Neuronal stem cell (in vitro differentiated cells): ENCODE results near the gene METRN. TPM values are rescaled to one million over a fixed set of nuclear protein-coding genes. Genes with fewer than 3 reads are reported as not detected.

Experiments
- DNase-seq: peaks from one replicate; pipeline ENCODE4 v3.0.0-alpha.2; 2013; ENCODE audit warnings: low spot score
- H2AFZ ChIP-seq: one replicate; pipeline ENCODE4 v1.6.1; 2013; ENCODE audit warnings: mild to moderate bottlenecking, low read length, inconsistent platforms
- H2AK5ac ChIP-seq: 2 replicates; pipeline ENCODE4 v1.6.1; 2013; ENCODE audit warnings: low read depth, mild to moderate bottlenecking, inconsistent platforms, low read length, moderate library complexity, mixed read lengths
- H2BK120ac ChIP-seq: 2 replicates; pipeline ENCODE4 v1.6.1; 2013; ENCODE audit warnings: low read depth, mild to moderate bottlenecking, inconsistent platforms, low read length, moderate library complexity, mixed read lengths
- H2BK12ac ChIP-seq: one replicate; pipeline ENCODE4 v1.6.1; 2013; ENCODE audit warnings: low read length, inconsistent platforms
- H2BK15ac ChIP-seq: 2 replicates; pipeline ENCODE4 v1.6.1; 2013; ENCODE audit warnings: mild to moderate bottlenecking, low read length, inconsistent platforms, mixed read lengths
- H2BK5ac ChIP-seq: one replicate; pipeline ENCODE4 v1.6.1; 2013; ENCODE audit warnings: inconsistent platforms, mild to moderate bottlenecking, low read length, moderate library complexity
- H3K14ac ChIP-seq: one replicate; pipeline ENCODE4 v1.6.1; 2013; ENCODE audit warnings: low read length, inconsistent platforms
- H3K18ac ChIP-seq: 2 replicates; pipeline ENCODE4 v1.6.1; 2013; ENCODE audit warnings: low read length, inconsistent platforms
- H3K23ac ChIP-seq: 2 replicates; pipeline ENCODE4 v1.6.1; 2013; ENCODE audit warnings: low read depth, mild to moderate bottlenecking, mixed read lengths, low read length, inconsistent platforms; ENCODE audit not compliant: poor library complexity
- H3K27ac ChIP-seq: replicated peaks from 3 replicates; pipeline ENCODE4 v1.5.1; 2013; ENCODE audit warnings: low read length, inconsistent platforms
- H3K27me3 ChIP-seq, 3 experiments: 2 replicates each; pipeline ENCODE4 v1.6.1; 2013; ENCODE audit warnings: low read length in 3 of 3, mild to moderate bottlenecking in 2 of 3, inconsistent platforms in 1 of 3, low read depth in 1 of 3, mixed read lengths in 1 of 3, moderate library complexity in 1 of 3; ENCODE audit not compliant: control insufficient read depth in 3 of 3, insufficient read depth in 3 of 3
- H3K36me3 ChIP-seq, 2 donors: replicated peaks in 1 of 2; 2 replicates each; pipeline ENCODE4 v1.6.1; 2013; ENCODE audit warnings: low read length in 2 of 2; ENCODE audit not compliant: control insufficient read depth in 2 of 2, insufficient read depth in 2 of 2
- H3K4ac ChIP-seq: 2 replicates; pipeline ENCODE4 v1.6.1; 2013; ENCODE audit warnings: inconsistent platforms, mild to moderate bottlenecking, low read length, moderate library complexity
- H3K4me1 ChIP-seq, 2 donors: 1 replicate in 1 of 2; 2 replicates in 1 of 2; pipeline ENCODE4 v1.6.1; 2013; ENCODE audit warnings: low read length in 2 of 2, low read depth in 1 of 2; ENCODE audit not compliant: control insufficient read depth in 2 of 2, insufficient read depth in 1 of 2
- H3K4me2 ChIP-seq: one replicate; pipeline ENCODE4 v1.6.1; 2013; ENCODE audit warnings: mild to moderate bottlenecking, low read length, inconsistent platforms; ENCODE audit not compliant: insufficient read depth, poor library complexity, severe bottlenecking
- H3K4me3 ChIP-seq, 2 donors: 2 replicates each; pipeline ENCODE4 v1.5.1; 2013; ENCODE audit warnings: low read length in 2 of 2, mild to moderate bottlenecking in 2 of 2, inconsistent platforms in 1 of 2, moderate library complexity in 1 of 2
- H3K79me1 ChIP-seq: one replicate; pipeline ENCODE4 v1.6.1; 2013; ENCODE audit warnings: low read depth, mild to moderate bottlenecking, inconsistent platforms, low read length, moderate library complexity
- H3K9ac ChIP-seq: one replicate; pipeline ENCODE4 v1.6.1; 2013; ENCODE audit warnings: mild to moderate bottlenecking, low read depth, low read length, inconsistent platforms; ENCODE audit not compliant: poor library complexity
- H3K9me3 ChIP-seq, 2 donors: replicated peaks in 1 of 2; 2 replicates each; pipeline versions ENCODE3 to v1.6.1; 2013; ENCODE audit warnings: low read length in 2 of 2, mild to moderate bottlenecking in 2 of 2, inconsistent platforms in 1 of 2, low read depth in 1 of 2, mixed read lengths in 1 of 2, moderate library complexity in 1 of 2; ENCODE audit not compliant: control insufficient read depth in 2 of 2, insufficient read depth in 1 of 2
- H4K8ac ChIP-seq: one replicate; pipeline ENCODE4 v1.6.1; 2013; ENCODE audit warnings: low read depth, mild to moderate bottlenecking, inconsistent platforms, low read length, moderate library complexity
- H4K91ac ChIP-seq: one replicate; pipeline ENCODE4 v1.6.1; 2013; ENCODE audit warnings: low read length, low read depth, mild to moderate bottlenecking, inconsistent platforms; ENCODE audit not compliant: poor library complexity
- WGBS, 2 donors: extraction: QIAGEN DNeasy Blood & Tissue Kit; methylation state at CpG; one replicate each; pipeline ENCODE4 v1.1.7; 2013; ENCODE audit warnings: missing lambda C conversion rate in 2 of 2, mixed read lengths in 1 of 2; ENCODE audit not compliant: insufficient read length in 2 of 2, insufficient replicate concordance in 1 of 2; ENCODE audit errors: extremely low coverage in 2 of 2; 5-methylcytosine and 5-hydroxymethylcytosine counted together
- polyA plus RNA-seq, 2 experiments: library from polyadenylated mRNA; stranded (reverse); fragments of 200-250 nt; gene quantifications; one replicate each; pipeline ENCODE4 v1.2.3, GENCODE V29; 2013

Gene METRN
- 105 TPM for polyA plus RNA-seq (2013, experiment 1 of 2)
- 98.3 TPM for polyA plus RNA-seq (2013, experiment 2 of 2)

GRCh38 chr16:714558-715476, at the start of gene METRN:
METRN (plus strand) TSS chr16:715118; CDS start chr16:715290, 172 bp downstream.
- Histone ChIP-seq H4K91ac (peak within 1 kb of the TSS; percentile 85), H3K18ac (peak within 1 kb of the TSS; percentile 100), H3K4me3 (peak within 1 kb of the TSS; percentile 62 to 96), H3K14ac (peak within 1 kb of the TSS; percentile 71), H2BK12ac (peak within 1 kb of the TSS; percentile 100), H3K4ac (peak within 1 kb of the TSS; percentile 100), H2AK5ac (peak within 1 kb of the TSS; percentile 100), H3K4me1 (peaks cover 51 to 64% of the 10 kb centered on the region in 2 donors), H3K27ac (peak within 1 kb of the TSS; percentile 97), H3K4me2 (peak within 1 kb of the TSS; percentile 99), H4K8ac (peak within 1 kb of the TSS; percentile 86), H2BK5ac (peak within 1 kb of the TSS; percentile 100), H2AFZ (peak within 1 kb of the TSS; percentile 90), H3K23ac (peak within 1 kb of the TSS; percentile 89), H2BK15ac (peak within 1 kb of the TSS; percentile 99), H3K79me1 (peaks cover 32% of the 10 kb centered on the region), H3K9me3 (no peaks in the 10 kb centered on the region), H3K36me3 (peaks cover 11 to 28% of the 10 kb centered on the region in 2 donors), H3K9ac (peak within 1 kb of the TSS; percentile 98), H2BK120ac (peak within 1 kb of the TSS; percentile 100), H3K27me3 (peaks cover 0 to 7% (median 0%) of the 10 kb centered on the region in 3 experiments)
- peak; percentile 87 for DNase-seq
- no CpG with 5 or more reads among the region's 108 CpGs for WGBS, 2 donors

- WGBS, 2 donors: no CpG with 5 or more reads among the region's 13 CpGs
- H3K4me2 ChIP-seq: no peak overlapping the region
- no peak overlapping the region for H3K4me3 ChIP-seq
- no peak overlapping the region for H2AFZ ChIP-seq
- H2BK15ac ChIP-seq: peak overlapping the region; percentile 87
- peak overlapping the region; percentile 79 for H3K9ac ChIP-seq
- H3K27me3 ChIP-seq: no peaks in the 10 kb centered on the region
- H3K23ac ChIP-seq: peak overlapping the region; percentile 73
- peaks cover 2 to 6% of the 10 kb centered on the region in 2 donors for H3K4me1 ChIP-seq
- H3K36me3 ChIP-seq: peaks cover 29 to 40% of the 10 kb centered on the region in 2 donors
- peak overlapping the region; percentile 49 for H2BK12ac ChIP-seq
- peaks cover 27% of the 10 kb centered on the region for H3K79me1 ChIP-seq
- no peak overlapping the region for H3K14ac ChIP-seq
- H3K27ac ChIP-seq: no peak overlapping the region
- H2BK5ac ChIP-seq: no peak overlapping the region
- peak overlapping the region; percentile 98 for H2AK5ac ChIP-seq
- no peak overlapping the region for H3K18ac ChIP-seq
- no peaks in the 10 kb centered on the region for H3K9me3 ChIP-seq
- H4K8ac ChIP-seq: peak overlapping the region; percentile 9
- H3K4ac ChIP-seq: no peak overlapping the region
- no peak for DNase-seq
- peak overlapping the region; percentile 91 for H2BK120ac ChIP-seq
- no peak overlapping the region for H4K91ac ChIP-seq
These were observed 48.3 kb upstream of the METRN start for GRCh38 chr16:666572-666971.

- Histone ChIP-seq H3K23ac (peak overlapping the region; percentile 46), H3K4ac (no peak overlapping the region), H3K4me3 (no peak overlapping the region), H2AK5ac (peak overlapping the region; percentile 98), H2AFZ (peak overlapping the region; percentile 76), H3K14ac (no peak overlapping the region), H3K79me1 (peaks cover 24% of the 10 kb centered on the region), H3K36me3 (peaks cover 34 to 40% of the 10 kb centered on the region in 2 donors), H4K91ac (no peak overlapping the region), H2BK12ac (peak overlapping the region; percentile 80), H3K27me3 (no peaks in the 10 kb centered on the region), H2BK5ac (no peak overlapping the region), H3K4me2 (no peak overlapping the region), H3K9ac (peak overlapping the region; percentile 53), H2BK15ac (peak overlapping the region; percentile 87), H3K4me1 (peaks cover 2 to 6% of the 10 kb centered on the region in 2 donors), H3K18ac (peak overlapping the region; percentile 63), H4K8ac (no peak overlapping the region), H3K27ac (no peak overlapping the region), H2BK120ac (no peak overlapping the region), H3K9me3 (no peaks in the 10 kb centered on the region)
- WGBS, 2 donors: no CpG with 5 or more reads among the region's 22 CpGs
- DNase-seq: no peak
These were observed 47.7 kb upstream of the METRN start for GRCh38 chr16:667113-667779.
